DOHH2 (cell line): ENCODE data around the gene UNC5A.

Experiments
- H3F3A ChIP-seq: fragments of 200-600 bp; sonication (generic), shearing (Covaris generic); 2 replicates; pipeline ENCODE4 v1.6.0; 2016; ENCODE audit warnings: antibody characterized with exemption, mild to moderate bottlenecking; ENCODE audit not compliant: control insufficient read depth, insufficient read depth
- H3K27ac ChIP-seq: fragments of 200-600 bp; sonication (generic); 2 replicates; pipeline ENCODE4 v1.5.1; 2014; ENCODE audit warnings: low read depth, mild to moderate bottlenecking, low read length, moderate library complexity
- H3K27me3 ChIP-seq: fragments of 200-600 bp; sonication (generic); 2 replicates; pipeline ENCODE4 v1.6.1; 2014; ENCODE audit warnings: mild to moderate bottlenecking, low read length, mixed read lengths; ENCODE audit not compliant: control insufficient read depth
- H3K36me3 ChIP-seq: fragments of 200-600 bp; sonication (generic); 2 replicates; pipeline ENCODE4 v1.6.1; 2014; ENCODE audit warnings: mild to moderate bottlenecking, low read length, moderate library complexity, mixed read lengths; ENCODE audit not compliant: control insufficient read depth
- H3K4me1 ChIP-seq: fragments of 200-600 bp; sonication (generic); 2 replicates; pipeline ENCODE4 v1.6.1; 2014; ENCODE audit warnings: mild to moderate bottlenecking, low read length, mixed read lengths; ENCODE audit not compliant: control insufficient read depth
- H3K4me2 ChIP-seq: fragments of 200-600 bp; sonication (generic); 2 replicates; pipeline ENCODE4 v1.6.0; 2014; ENCODE audit warnings: mild to moderate bottlenecking, low read length, moderate library complexity
- H3K4me3 ChIP-seq: fragments of 200-600 bp; sonication (generic); 2 replicates; pipeline ENCODE4 v1.5.1; 2014; ENCODE audit warnings: mild to moderate bottlenecking, low read length, mixed read lengths
- H3K79me2 ChIP-seq: fragments of 200-600 bp; sonication (generic); 2 replicates; pipeline ENCODE4 v1.6.1; 2014; ENCODE audit warnings: mild to moderate bottlenecking, low read length, mixed read lengths; ENCODE audit not compliant: control insufficient read depth
- H3K9me2 ChIP-seq: fragments of 200-600 bp; sonication (generic); replicated peaks from 2 replicates; pipeline ENCODE4 v1.6.1; 2014; ENCODE audit warnings: mild to moderate bottlenecking, low read length, mixed read lengths; ENCODE audit not compliant: control insufficient read depth
- H3K9me3 ChIP-seq: fragments of 200-600 bp; sonication (generic); 2 replicates; pipeline ENCODE4 v1.6.1; 2014; ENCODE audit warnings: antibody characterized with exemption, low read length, mixed read lengths; ENCODE audit not compliant: control insufficient read depth, insufficient read depth
- H4K20me1 ChIP-seq: fragments of 200-600 bp; sonication (generic); 2 replicates; pipeline ENCODE4 v1.6.0; 2014; ENCODE audit warnings: low read depth, mild to moderate bottlenecking, antibody characterized with exemption, low read length, moderate library complexity; ENCODE audit not compliant: control insufficient read depth, insufficient read depth
- EZH2phosphoT487 ChIP-seq: fragments of 200-600 bp; sonication (generic); IDR thresholded peaks from 2 replicates; pipeline ENCODE4 v1.6.1; 2017; ENCODE audit warnings: borderline replicate concordance, mild to moderate bottlenecking, antibody characterized with exemption, low read length, moderate library complexity, mixed read lengths
- TF ChIP-seq, protein P1 (sequence below): fragments of 200-600 bp; sonication (generic); IDR thresholded peaks from one replicate; pipeline ENCODE4 v1.5.1; 2014; ENCODE audit warnings: antibody characterized with exemption, mild to moderate bottlenecking, low read depth, low read length; ENCODE audit not compliant: poor library complexity, severe bottlenecking

The UNC5A gene

DNA sequence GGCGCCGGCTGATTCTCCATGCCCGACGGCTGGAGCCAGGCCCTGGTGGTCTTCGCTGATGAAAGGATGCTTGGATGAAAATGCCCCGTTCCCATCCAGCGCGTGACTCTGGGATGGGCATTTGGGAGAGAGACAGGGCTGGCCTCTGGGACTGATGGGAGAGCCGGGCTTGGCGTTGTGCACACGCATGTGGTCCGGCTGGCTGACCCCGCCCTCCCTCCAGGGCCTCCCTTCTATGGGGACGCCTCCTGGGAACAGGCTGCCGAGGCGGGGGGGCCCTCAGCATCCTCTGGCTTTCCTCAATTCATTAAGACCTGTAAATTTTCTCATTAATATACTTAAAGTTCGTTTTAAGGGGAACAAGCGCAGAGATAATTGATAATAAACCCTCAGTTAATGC lies 36.8 kb downstream of the UNC5A start:
- Histone ChIP-seq H3F3A (no peaks in the 10 kb centered on the region), H3K27ac (no peak overlapping the region), H3K36me3 (no peaks in the 10 kb centered on the region), H4K20me1 (no peaks in the 10 kb centered on the region), H3K4me3 (no peak overlapping the region), H3K4me1 (no peaks in the 10 kb centered on the region), H3K79me2 (no peaks in the 10 kb centered on the region), H3K9me3 (no peaks in the 10 kb centered on the region), H3K27me3 (peaks cover 2% of the 10 kb centered on the region; the same call in 1 of the 2 replicates), H3K9me2 (no peaks in the 10 kb centered on the region), H3K4me2 (no peak overlapping the region)
- TF ChIP-seq, protein P1, sequence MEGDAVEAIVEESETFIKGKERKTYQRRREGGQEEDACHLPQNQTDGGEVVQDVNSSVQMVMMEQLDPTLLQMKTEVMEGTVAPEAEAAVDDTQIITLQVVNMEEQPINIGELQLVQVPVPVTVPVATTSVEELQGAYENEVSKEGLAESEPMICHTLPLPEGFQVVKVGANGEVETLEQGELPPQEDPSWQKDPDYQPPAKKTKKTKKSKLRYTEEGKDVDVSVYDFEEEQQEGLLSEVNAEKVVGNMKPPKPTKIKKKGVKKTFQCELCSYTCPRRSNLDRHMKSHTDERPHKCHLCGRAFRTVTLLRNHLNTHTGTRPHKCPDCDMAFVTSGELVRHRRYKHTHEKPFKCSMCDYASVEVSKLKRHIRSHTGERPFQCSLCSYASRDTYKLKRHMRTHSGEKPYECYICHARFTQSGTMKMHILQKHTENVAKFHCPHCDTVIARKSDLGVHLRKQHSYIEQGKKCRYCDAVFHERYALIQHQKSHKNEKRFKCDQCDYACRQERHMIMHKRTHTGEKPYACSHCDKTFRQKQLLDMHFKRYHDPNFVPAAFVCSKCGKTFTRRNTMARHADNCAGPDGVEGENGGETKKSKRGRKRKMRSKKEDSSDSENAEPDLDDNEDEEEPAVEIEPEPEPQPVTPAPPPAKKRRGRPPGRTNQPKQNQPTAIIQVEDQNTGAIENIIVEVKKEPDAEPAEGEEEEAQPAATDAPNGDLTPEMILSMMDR: no peak
- TF ChIP-seq EZH2phosphoT487: no peak

DNA sequence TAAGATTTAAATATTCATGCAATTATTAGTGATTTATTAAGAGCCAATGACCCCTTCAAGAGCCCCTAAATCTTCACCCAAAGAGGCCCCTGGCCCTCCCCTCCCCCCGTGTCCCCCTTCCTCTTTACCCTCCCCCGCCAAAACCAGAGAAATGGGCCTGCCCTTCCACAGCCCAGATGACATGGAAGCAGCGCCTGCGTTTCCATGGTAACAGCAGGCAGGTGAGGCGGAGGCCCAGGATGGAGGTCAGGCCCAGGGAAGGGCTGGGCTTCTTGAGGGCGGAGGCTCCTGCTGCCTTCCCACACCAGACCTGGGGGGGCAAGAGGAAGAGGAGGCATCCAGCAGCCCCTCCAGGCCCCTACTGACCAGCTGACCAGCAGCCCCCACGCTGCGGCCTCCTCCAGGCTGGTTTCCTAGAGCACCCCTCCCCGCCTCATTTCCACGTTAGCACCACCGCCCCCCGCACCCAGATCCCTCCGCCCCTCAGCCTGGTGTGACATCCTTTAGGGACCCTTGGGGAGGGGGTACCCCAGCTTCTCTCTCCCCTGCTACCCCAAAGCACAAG lies 37.4 kb downstream of the UNC5A start:
- H3K4me2 ChIP-seq: no peak overlapping the region
- no peaks in the 10 kb centered on the region for H4K20me1 ChIP-seq
- no peak for TF ChIP-seq EZH2phosphoT487
- TF ChIP-seq, protein P1: no peak
- no peaks in the 10 kb centered on the region for H3K79me2 ChIP-seq
- H3K4me1 ChIP-seq: no peaks in the 10 kb centered on the region
- no peaks in the 10 kb centered on the region for H3F3A ChIP-seq
- no peaks in the 10 kb centered on the region for H3K36me3 ChIP-seq
- H3K27me3 ChIP-seq: peaks cover 2% of the 10 kb centered on the region; the same call in 1 of the 2 replicates
- no peaks in the 10 kb centered on the region for H3K9me3 ChIP-seq
- no peaks in the 10 kb centered on the region for H3K9me2 ChIP-seq
- no peak overlapping the region for H3K27ac ChIP-seq
- no peak overlapping the region for H3K4me3 ChIP-seq

DNA sequence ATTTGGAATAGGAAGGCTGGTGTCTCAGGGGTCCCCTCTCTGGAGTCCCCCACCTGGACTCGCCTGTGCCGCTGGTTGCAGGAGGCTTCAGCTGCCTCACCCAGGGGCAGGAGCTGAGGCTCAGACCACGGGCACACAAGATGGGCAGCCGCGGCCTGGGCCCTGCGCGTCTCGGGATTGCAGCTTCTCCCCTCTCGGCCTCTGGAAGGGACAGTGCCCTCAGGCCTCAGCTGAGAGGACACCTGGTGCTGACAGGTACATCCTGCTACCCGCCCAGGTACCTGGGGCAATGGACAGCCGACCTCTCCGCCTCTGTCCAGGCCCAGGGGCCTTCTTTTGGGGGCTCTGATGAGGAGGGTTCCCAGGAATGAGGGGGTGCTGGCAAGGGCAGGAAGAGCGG lies 38.3 kb downstream of the UNC5A start:
- Histone ChIP-seq H3K4me1 (no peaks in the 10 kb centered on the region), H3K27ac (no peak overlapping the region), H3K4me3 (no peak overlapping the region), H3K79me2 (no peaks in the 10 kb centered on the region), H3F3A (no peaks in the 10 kb centered on the region), H3K36me3 (no peaks in the 10 kb centered on the region), H3K9me3 (no peaks in the 10 kb centered on the region), H3K9me2 (no peaks in the 10 kb centered on the region), H4K20me1 (no peaks in the 10 kb centered on the region), H3K4me2 (no peak overlapping the region), H3K27me3 (peaks cover 2% of the 10 kb centered on the region; the same call in 1 of the 2 replicates)
- no peak for TF ChIP-seq EZH2phosphoT487
- TF ChIP-seq, protein P1: no peak
